ENCODE measurements around the gene MYBBP1A. TPM values are rescaled to one million over a fixed set of nuclear protein-coding genes. Genes with fewer than 3 reads are reported as not detected.
A peak's percentile ranks its signal among the peaks of the same experiment; 100 is the strongest.

MYBBP1A gene
- total and polyA plus RNA-seq, 10 donors: 24.7 to 71.2 (median 51.5) TPM

GRCh38 chr17:4541328-4542002 lies 13.7 kb downstream of the MYBBP1A start:
- intact Hi-C loops (cut with DNase I; ENCODE audit: low total_unique reads): no loop called here
- no peak for DNase-seq
- H3K36me3 ChIP-seq: peaks cover 0 to 94% (median 82%) of the 10 kb centered on the region in 6 donors

GRCh38 chr17:4540687-4541327 lies 14.4 kb downstream of the MYBBP1A start:
- H3K27ac ChIP-seq: peak overlapping the region in 6 of 8 donors; percentile 34 to 74 (median 61)
- peak; percentile 8 to 68 (median 48) for TF ChIP-seq POLR2AphosphoS5 (IDR thresholded peaks at IDR 0.05)
- peak in 1 of 11 experiments; percentile 2 for TF ChIP-seq CTCF (IDR thresholded peaks at IDR 0.05 in 8 of 11, conservative IDR thresholded peaks at IDR 0.05 in 3 of 11)
- no peak for TF ChIP-seq POLR2A (IDR thresholded peaks at IDR 0.05)
- peaks cover 18 to 97% (median 67%) of the 10 kb centered on the region in 6 donors for H3K4me1 ChIP-seq
- no peaks in the 10 kb centered on the region for H3K27me3 ChIP-seq (replicated peaks in 1 of 7)
- DNase-seq: peak; percentile 75
- no peak overlapping the region for H3K4me3 ChIP-seq
- H3K9me3 ChIP-seq: no peaks in the 10 kb centered on the region
- intact Hi-C loops (cut with DNase I; ENCODE audit: low total_unique reads): no loop called here
- 48 to 71% (median 51%) methylated on average over 15 of the region's 15 CpGs for WGBS, 5 donors
- H3K36me3 ChIP-seq: peaks cover 0 to 88% (median 78%) of the 10 kb centered on the region in 6 donors

More at GRCh38 chr17:4541328-4542002, 13.7 kb downstream of the MYBBP1A start:
- Histone ChIP-seq H3K27me3 (replicated peaks in 1 of 7) (no peaks in the 10 kb centered on the region), H3K9me3 (no peaks in the 10 kb centered on the region), H3K4me3 (no peak overlapping the region), H3K4me1 (peaks cover 15 to 92% (median 60%) of the 10 kb centered on the region in 6 donors), H3K27ac (peak overlapping the region in 6 of 8 donors; percentile 42 to 74 (median 61))
- WGBS, 5 donors: 68 to 88% (median 77%) methylated on average over 18 to 29 of the region's 29 CpGs
- TF ChIP-seq CTCF (IDR thresholded peaks at IDR 0.05 in 8 of 11, conservative IDR thresholded peaks at IDR 0.05 in 3 of 11) (no peak), POLR2AphosphoS5 (IDR thresholded peaks at IDR 0.05) (peak in 1 of 3 donors; percentile 40), POLR2A (IDR thresholded peaks at IDR 0.05) (no peak)

GRCh38 chr17:4540224-4540651 lies 14.9 kb downstream of the MYBBP1A start:
- no peaks in the 10 kb centered on the region for H3K9me3 ChIP-seq
- TF ChIP-seq POLR2AphosphoS5 (IDR thresholded peaks at IDR 0.05) (peak in 1 of 3 donors; percentile 11), CTCF (IDR thresholded peaks at IDR 0.05 in 8 of 11, conservative IDR thresholded peaks at IDR 0.05 in 3 of 11) (peak in 5 of 11 experiments; percentile 10 to 32 (median 21)), POLR2A (IDR thresholded peaks at IDR 0.05) (no peak)
- intact Hi-C loops (cut with DNase I; ENCODE audit: low total_unique reads): no loop called here
- H3K4me3 ChIP-seq: no peak overlapping the region
- peak overlapping the region in 6 of 8 donors; percentile 34 to 65 (median 57) for H3K27ac ChIP-seq
- H3K27me3 ChIP-seq (replicated peaks in 1 of 7): no peaks in the 10 kb centered on the region
- peaks cover 18 to 100% (median 73%) of the 10 kb centered on the region in 6 donors for H3K4me1 ChIP-seq
- peak; percentile 70 for DNase-seq
- WGBS, 5 donors: 60 to 79% (median 64%) methylated on average over 6 to 14 of the region's 14 CpGs
- peaks cover 0 to 82% (median 72%) of the 10 kb centered on the region in 6 donors for H3K36me3 ChIP-seq
